HepG2 (cell line): Measurements from ENCODE around the gene NCKAP1.

ENCODE experiments used
- CEBPB ChIP-seq: IDR thresholded peaks from 2 replicates; pipeline ENCODE4 v1.6.1; 2011; ENCODE audit warnings: low read depth, low read length, improper control_type of control experiment, borderline replicate concordance
- ELF1 ChIP-seq: sonication (generic); formaldehyde crosslinking; IDR thresholded peaks from 2 replicates; pipeline ENCODE4 v1.4.0; 2020; ENCODE audit warnings: missing genetic modification reagents
- EP300 ChIP-seq, 3 experiments: sonication (generic) in 1 of 3; formaldehyde crosslinking in 1 of 3; IDR thresholded peaks; 2 replicates each; pipeline versions ENCODE4 v1.5.1 to v1.6.1; 2011 to 2020; ENCODE audit warnings: low read depth in 2 of 3, low read length in 2 of 3, borderline replicate concordance in 1 of 3, improper control_type of control experiment in 1 of 3, mild to moderate bottlenecking in 1 of 3, missing genetic modification reagents in 1 of 3, moderate library complexity in 1 of 3
- KDM5A ChIP-seq: fragments of 200-600 bp; sonication (generic); IDR thresholded peaks from 2 replicates; pipeline ENCODE4 v1.7.0; 2018; ENCODE audit warnings: antibody characterized with exemption, mild to moderate bottlenecking, low read length, borderline replicate concordance
- MAFG ChIP-seq: sonication (generic); formaldehyde crosslinking; IDR thresholded peaks from 2 replicates; pipeline ENCODE4 v1.5.1; 2020; ENCODE audit warnings: mild to moderate bottlenecking, missing genetic modification reagents
- MLX ChIP-seq: IDR thresholded peaks from 2 replicates; pipeline ENCODE4 v1.6.1; 2016
- SP2 ChIP-seq: sonication (generic); formaldehyde crosslinking; IDR thresholded peaks from 2 replicates; pipeline ENCODE4 v1.5.1; 2020; ENCODE audit warnings: mild to moderate bottlenecking, missing genetic modification reagents
- USF2 ChIP-seq, 2 experiments: sonication (generic) in 1 of 2; formaldehyde crosslinking in 1 of 2; IDR thresholded peaks; 2 replicates each; pipeline versions ENCODE4 v1.5.1 to v1.6.1; 2011 to 2020; ENCODE audit warnings: borderline replicate concordance in 1 of 2, low read depth in 1 of 2, low read length in 1 of 2, mild to moderate bottlenecking in 1 of 2, missing genetic modification reagents in 1 of 2, moderate library complexity in 1 of 2
- ZC3H4 ChIP-seq: sonication (generic); formaldehyde crosslinking; IDR thresholded peaks from 2 replicates; pipeline ENCODE4 v1.4.0; 2020; ENCODE audit warnings: missing genetic modification reagents, borderline replicate concordance
- ZNF572 ChIP-seq: sonication (generic); formaldehyde crosslinking; IDR thresholded peaks from 2 replicates; pipeline ENCODE4 v1.5.1; 2020; ENCODE audit warnings: mild to moderate bottlenecking, missing genetic modification reagents
- ZNF660 ChIP-seq: sonication (generic); formaldehyde crosslinking; IDR thresholded peaks from 2 replicates; pipeline ENCODE4 v1.5.1; 2020; ENCODE audit warnings: mild to moderate bottlenecking, low read depth, missing genetic modification reagents, borderline replicate concordance
- TF ChIP-seq, protein P1 (sequence below): sonication (generic); formaldehyde crosslinking; conservative IDR thresholded peaks from 2 replicates; pipeline ENCODE4 v1.8.1; 2023; ENCODE audit warnings: missing genetic modification reagents

- TF ChIP-seq ZNF660 (CRISPR knock-in tag) (no peak), ZNF572 (CRISPR knock-in tag) (no peak), EP300 (IDR thresholded peaks at IDR 0.05; ENCODE audit: low read depth in 2 of 2, low read length in 2 of 2) (no peak), EP300 (CRISPR knock-in tag; IDR thresholded peaks at IDR 0.05; ENCODE audit: borderline replicate concordance) (no peak), ZC3H4 (CRISPR knock-in tag) (no peak), USF2 (IDR thresholded peaks at IDR 0.05; ENCODE audit: low read depth, low read length) (no peak), USF2 (CRISPR knock-in tag; IDR thresholded peaks at IDR 0.05; ENCODE audit: borderline replicate concordance) (no peak), KDM5A (no peak), MAFG (CRISPR knock-in tag) (no peak), CEBPB (no peak), MLX (CRISPR knock-in tag) (no peak), SP2 (CRISPR knock-in tag) (no peak), ELF1 (CRISPR knock-in tag) (no peak)
- TF ChIP-seq, protein P1, sequence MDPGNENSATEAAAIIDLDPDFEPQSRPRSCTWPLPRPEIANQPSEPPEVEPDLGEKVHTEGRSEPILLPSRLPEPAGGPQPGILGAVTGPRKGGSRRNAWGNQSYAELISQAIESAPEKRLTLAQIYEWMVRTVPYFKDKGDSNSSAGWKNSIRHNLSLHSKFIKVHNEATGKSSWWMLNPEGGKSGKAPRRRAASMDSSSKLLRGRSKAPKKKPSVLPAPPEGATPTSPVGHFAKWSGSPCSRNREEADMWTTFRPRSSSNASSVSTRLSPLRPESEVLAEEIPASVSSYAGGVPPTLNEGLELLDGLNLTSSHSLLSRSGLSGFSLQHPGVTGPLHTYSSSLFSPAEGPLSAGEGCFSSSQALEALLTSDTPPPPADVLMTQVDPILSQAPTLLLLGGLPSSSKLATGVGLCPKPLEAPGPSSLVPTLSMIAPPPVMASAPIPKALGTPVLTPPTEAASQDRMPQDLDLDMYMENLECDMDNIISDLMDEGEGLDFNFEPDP: no peak
Measured at GRCh38 chr2:182918961-182919652, 119.2 kb downstream of the NCKAP1 start.
